ENCODE data around the gene MMP24.

The MMP24 gene

DNA sequence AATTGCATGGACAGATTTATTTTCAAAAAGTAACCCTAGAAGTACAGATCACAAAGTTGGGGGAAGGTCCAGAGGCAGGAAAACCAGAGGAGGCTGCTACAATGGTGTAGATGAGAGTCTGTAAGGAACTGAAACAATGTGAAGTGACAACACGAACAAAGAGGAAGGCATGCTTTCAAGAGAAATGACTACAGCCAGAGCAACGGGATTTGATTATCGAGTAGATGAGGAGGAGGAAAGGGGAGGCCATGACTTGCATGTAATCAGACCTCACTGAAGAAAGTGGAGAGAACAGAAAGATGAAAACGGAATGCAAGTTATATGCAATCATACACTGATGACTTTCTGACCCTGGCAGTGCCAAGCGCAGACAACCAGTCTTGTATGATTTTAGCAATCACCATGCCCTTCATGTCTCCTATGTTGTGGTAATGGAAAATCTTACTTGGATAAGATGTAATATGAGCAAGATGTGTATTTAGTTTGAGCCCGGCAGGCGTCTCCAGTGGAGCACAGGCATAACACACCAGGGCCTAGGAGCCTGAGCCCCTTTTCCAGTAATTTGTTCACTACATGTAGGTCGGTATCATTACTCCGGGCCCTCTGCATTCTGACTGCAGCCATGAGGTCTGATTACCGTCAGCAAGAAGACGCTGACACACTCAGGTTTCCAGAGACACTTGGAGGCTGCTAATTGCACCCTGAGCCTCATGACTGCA, 99.7 kb downstream of the MMP24 start:
- Histone ChIP-seq H3K4me3 (ENCODE audit: low read depth, low read length) (no peak overlapping the region), H3K9me3 (ENCODE audit: severe bottlenecking) (no peaks in the 10 kb centered on the region), H3K27me3 (ENCODE audit: insufficient read depth, low read depth, severe bottlenecking) (no peaks in the 10 kb centered on the region), H3K27ac (no peak overlapping the region), H3K36me3 (no peaks in the 10 kb centered on the region; the same call in 1 of the 2 replicates)
- TF ChIP-seq, protein P1, sequence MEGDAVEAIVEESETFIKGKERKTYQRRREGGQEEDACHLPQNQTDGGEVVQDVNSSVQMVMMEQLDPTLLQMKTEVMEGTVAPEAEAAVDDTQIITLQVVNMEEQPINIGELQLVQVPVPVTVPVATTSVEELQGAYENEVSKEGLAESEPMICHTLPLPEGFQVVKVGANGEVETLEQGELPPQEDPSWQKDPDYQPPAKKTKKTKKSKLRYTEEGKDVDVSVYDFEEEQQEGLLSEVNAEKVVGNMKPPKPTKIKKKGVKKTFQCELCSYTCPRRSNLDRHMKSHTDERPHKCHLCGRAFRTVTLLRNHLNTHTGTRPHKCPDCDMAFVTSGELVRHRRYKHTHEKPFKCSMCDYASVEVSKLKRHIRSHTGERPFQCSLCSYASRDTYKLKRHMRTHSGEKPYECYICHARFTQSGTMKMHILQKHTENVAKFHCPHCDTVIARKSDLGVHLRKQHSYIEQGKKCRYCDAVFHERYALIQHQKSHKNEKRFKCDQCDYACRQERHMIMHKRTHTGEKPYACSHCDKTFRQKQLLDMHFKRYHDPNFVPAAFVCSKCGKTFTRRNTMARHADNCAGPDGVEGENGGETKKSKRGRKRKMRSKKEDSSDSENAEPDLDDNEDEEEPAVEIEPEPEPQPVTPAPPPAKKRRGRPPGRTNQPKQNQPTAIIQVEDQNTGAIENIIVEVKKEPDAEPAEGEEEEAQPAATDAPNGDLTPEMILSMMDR (IDR thresholded peaks at IDR 0.05; ENCODE audit: low read depth, low read length), result no peak
- DNase-seq, result no peak
